ENCODE data around the gene JMJD1C.

DNA sequence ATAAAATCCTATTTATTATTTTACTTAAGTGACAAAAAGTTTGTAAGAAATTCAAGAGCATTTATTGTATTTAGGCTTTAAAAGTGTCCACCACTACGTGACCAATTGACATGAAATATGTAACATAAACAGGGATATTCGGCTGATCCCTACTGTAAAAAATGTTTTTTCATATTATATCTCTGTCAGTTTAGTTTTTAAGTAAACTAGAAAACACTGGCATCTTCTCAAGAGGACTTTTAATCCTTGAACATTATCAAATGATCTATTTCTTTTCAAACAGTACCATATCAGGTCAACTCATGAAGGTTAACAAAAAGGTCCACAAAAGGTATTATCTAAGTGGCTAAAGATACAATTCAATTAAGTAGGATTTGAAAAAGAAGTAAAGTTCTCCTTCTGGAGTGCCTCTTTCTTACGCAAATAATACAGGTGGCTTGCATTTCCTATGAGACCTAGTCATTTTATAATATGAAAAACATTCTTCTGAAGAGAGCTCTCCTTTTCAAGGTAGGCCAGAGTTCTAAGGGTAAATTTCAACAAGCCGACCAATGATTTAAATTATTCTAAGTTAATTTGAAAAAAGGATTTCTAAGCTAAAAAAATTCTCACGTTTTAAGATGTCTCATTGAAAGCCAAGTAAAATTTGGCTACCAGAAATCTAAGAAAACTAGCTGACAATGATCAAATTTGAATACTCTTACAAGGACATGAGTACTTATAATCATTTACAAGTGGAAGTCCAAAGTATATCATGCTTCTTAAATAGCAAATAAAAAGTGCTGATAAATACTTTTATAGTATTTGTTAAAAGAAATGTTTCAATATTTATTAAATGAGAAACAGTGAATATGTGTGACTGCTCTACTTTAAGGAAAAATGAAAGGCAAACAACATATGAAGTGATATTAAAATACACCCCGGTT lies 199.1 kb downstream of the JMJD1C start:
- TF ChIP-seq, protein P1, sequence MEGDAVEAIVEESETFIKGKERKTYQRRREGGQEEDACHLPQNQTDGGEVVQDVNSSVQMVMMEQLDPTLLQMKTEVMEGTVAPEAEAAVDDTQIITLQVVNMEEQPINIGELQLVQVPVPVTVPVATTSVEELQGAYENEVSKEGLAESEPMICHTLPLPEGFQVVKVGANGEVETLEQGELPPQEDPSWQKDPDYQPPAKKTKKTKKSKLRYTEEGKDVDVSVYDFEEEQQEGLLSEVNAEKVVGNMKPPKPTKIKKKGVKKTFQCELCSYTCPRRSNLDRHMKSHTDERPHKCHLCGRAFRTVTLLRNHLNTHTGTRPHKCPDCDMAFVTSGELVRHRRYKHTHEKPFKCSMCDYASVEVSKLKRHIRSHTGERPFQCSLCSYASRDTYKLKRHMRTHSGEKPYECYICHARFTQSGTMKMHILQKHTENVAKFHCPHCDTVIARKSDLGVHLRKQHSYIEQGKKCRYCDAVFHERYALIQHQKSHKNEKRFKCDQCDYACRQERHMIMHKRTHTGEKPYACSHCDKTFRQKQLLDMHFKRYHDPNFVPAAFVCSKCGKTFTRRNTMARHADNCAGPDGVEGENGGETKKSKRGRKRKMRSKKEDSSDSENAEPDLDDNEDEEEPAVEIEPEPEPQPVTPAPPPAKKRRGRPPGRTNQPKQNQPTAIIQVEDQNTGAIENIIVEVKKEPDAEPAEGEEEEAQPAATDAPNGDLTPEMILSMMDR (conservative IDR thresholded peaks at IDR 0.05; ENCODE audit: low read depth, low read length), result no peak
- no peak for TF ChIP-seq EZH2 (IDR thresholded peaks at IDR 0.05; ENCODE audit: low read length, unreplicated experiment)
- no peak for TF ChIP-seq EZH2phosphoT487 (IDR thresholded peaks at IDR 0.05; ENCODE audit: borderline replicate concordance, low read length)

Measured in PC-3 (cell line).